GM21360 (cell line): ENCODE data around the gene NFAT5.
"Not testable (repeated sequence)": the region's sequence is repeated elsewhere in the genome, so short reads cannot be mapped to it uniquely, and the experiment has no call there.

Experiments
- ATAC-seq: cut with Tn5 transposase; IDR thresholded peaks from one replicate; pipeline ENCODE4 v1.9.1; 2021; ENCODE audit warnings: mild to moderate bottlenecking, moderate library complexity; ENCODE audit not compliant: unreplicated experiment

Gene NFAT5

DNA sequence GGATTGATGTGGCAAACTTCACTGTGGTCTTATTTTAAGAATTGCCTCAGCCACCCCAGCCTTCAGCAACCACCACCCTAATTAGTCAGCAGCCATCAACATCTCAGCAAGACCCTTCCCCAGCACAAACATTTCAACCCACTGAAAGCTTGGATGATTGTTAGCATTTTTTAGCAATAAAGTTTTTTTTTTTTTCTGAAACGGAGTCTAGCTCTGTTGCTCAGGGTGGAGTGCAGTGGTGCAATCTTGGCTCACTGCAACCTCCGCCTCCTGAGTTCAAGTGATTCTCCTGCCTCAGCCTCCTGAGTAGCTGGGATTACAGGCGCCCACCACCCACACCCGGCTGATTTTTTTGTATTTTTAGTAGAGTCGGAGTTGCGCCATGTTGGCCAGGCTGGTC is 19.1 kb upstream of the NFAT5 start:
- ATAC-seq: not testable (repeated sequence)

DNA sequence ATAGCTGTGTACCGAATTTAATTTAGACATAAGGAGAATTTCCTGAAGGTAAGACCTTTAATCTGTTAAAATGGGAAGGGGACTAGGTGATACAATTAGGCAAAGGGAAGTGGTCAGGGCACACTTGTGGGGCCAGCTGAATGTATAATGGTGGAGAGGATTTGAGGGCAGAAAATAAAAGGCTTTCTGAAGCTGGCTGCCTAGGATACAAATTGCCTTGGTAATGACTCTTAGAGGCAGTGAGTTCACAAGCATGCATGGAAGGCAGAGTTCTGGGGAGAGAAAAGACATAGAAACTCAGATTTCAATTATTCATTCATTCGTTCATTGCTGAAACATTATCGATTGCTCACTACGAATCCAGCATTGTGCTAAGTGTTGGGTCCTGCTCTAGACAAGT is 12.4 kb upstream of the NFAT5 start:
- ATAC-seq: no peak

DNA sequence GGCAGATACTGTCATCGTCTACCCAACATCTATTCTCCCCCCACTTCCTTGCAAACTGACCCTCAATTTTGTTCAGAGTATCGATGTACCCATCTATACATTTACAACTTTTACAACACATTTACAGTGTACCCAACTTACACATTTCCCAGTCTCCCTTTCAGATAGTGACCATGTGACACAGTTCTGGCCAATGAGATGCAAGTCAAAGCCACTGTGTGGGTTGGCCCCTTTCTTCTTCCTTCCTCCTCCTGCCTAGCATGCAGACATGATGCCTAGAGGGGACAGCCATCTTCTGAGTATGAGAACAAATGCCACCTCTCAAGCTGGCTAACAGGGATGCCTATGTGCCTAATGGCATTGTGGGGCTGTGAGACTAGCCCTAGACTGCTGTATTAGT is 11.3 kb upstream of the NFAT5 start:
- no peak for ATAC-seq

DNA sequence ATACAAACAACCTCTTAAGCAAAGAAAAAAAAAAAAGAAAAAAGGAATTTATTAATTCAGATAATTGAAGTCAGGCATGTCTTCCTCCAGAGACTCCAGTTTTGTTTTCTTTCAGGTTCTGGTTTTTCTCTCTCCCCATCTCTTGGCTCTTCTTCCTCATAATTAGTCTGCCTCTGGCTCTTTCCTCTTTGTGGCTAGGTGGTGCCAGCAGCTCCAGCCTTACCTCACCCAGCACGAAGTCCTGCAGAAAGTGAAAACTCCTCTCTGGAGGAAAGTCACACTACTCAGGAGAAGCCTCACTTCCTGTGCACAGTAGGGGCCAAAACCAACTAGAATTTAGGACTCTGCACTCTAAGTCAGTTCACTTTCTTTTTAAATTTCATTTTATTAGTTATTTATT is 10.3 kb upstream of the NFAT5 start:
- ATAC-seq: no peak

DNA sequence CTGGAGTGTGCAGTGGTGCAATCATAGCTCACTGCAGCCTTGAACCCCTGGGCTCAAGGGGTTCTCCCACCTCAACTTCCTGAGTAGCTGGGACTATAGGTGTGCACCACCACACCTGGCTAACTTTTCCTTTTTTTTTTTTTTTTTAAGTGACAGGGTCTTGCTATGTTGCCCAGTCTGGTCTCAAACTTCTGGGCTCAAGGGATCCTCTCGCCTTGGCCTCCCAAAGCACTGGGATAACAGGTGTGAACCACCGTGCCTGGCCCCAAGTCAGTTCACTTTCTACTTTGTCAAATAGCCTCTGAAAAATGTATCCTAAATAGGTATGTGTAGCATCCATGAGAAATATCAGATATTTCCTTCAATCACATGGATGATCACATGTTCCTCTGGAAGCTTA is 9.9 kb upstream of the NFAT5 start:
- no peak for ATAC-seq

DNA sequence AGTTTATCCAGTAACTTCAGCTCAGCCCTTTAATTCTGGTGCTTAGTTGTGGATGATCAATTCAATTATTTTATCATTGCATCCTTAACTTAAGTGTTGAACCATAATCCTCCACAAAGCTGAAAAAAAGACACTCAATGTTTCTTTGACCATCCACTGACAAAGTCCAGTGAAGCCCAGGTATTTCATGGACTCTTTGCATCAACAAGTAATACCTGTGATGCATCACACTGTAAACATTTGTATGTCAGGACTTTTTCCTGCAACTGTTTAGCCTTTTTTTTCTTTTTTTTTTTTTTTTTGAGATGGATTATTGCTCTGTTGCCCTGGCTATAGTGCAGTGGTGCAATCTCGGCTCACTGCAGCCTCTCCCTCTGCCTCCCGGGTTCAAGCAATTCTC is 6.6 kb upstream of the NFAT5 start:
- ATAC-seq: no peak

DNA sequence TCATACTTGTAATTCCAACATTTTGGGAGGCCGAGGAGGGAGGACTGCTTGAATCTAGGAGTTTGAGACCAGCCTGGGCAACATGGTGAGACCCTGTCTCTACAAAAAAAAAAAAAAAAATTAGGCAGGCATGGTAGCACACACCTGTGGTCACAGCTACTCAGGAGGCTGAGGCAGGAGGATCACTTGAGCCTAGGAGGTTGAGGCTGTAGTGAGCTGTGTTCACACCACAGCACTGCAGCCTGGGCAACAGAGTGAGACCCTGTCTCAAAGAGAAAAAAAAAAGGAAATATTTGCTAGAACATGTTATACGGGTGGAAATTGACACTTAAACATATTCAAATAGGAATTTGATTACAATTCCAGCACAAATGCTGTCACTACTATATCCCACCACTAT is 4.4 kb upstream of the NFAT5 start:
- ATAC-seq: not testable (repeated sequence)

DNA sequence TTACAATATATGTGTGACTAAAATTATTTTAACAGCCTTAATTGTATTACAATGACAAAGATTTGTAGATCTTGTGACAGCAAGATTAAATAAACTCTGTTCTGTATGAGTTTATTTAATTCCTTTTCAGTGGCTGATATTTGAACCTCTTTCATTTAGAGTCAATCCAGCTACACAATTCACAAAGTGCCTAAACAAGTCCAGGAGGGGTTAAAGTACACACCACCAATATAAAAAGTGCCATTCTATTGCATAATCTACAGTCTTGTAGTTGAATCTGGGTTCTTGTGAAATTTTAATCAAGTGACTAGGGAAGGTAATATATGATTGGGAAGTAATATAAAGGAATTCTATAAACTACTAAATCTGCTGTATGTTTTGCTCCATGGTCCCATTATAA is 3.9 kb upstream of the NFAT5 start:
- no peak for ATAC-seq

DNA sequence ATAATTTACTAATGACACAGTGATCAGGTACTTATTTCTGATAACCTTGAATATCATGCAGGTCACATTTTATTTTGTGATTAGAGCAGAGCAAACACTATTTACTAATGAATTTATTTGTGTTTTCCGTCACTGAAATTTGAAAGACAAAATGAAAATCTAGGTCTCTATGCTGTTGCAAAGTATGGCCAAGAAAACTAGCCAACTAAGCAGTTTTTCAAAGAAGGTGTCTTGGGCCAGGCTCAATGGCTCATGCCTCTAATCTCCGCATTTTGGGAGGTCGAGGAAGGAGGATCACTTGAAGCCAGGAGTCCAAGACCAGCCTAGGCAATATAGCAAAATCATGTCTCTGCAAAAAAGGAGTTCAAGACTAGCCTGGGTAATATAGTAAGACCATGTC is 3.0 kb upstream of the NFAT5 start:
- no peak for ATAC-seq

DNA sequence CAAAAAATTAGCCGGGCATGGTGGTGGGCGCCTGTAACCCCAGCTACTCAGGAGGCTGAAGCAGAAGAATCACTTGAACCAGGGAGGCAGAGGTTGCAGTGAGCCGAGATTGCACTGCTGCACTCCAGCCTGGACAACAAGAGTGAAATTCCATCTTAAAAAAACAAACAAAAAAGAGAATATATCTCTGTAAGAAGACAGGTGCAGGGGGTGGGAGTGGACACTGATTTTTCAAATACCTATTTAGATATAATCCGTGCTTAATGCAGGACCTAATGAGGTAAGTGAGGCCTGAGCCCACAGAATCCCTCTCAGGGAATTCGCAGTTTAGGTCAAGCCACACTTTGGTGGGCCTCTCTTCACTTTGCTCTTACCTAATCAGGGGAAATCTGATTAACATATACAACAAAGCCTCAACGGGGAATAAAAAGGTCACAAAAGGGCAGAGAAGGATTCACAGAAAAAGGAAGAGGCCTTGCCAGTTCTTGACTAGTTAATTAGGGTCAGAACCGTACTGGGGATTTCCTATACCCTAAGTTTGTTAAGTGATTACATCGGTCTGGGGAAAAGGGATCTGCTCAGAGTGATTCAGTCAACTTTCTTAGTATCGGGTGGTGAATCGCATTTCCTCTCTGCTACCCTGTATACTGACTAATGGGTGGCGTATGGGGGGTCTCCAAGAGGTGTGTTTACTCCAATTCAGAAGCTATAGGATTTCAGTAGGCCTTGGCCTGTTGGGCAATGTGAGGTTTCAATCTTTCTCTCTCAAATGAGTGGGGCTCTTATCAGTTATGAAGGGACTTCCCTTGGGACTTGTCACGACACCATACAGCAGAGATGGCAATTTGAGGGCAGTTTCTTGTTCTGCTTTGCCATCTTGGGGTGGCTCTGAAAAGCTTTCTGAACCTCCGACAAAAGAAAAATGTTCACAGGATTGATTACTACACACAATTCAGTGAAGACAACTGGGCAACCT is 1.9 kb upstream of the NFAT5 start:
- ATAC-seq: peak; percentile 33

DNA sequence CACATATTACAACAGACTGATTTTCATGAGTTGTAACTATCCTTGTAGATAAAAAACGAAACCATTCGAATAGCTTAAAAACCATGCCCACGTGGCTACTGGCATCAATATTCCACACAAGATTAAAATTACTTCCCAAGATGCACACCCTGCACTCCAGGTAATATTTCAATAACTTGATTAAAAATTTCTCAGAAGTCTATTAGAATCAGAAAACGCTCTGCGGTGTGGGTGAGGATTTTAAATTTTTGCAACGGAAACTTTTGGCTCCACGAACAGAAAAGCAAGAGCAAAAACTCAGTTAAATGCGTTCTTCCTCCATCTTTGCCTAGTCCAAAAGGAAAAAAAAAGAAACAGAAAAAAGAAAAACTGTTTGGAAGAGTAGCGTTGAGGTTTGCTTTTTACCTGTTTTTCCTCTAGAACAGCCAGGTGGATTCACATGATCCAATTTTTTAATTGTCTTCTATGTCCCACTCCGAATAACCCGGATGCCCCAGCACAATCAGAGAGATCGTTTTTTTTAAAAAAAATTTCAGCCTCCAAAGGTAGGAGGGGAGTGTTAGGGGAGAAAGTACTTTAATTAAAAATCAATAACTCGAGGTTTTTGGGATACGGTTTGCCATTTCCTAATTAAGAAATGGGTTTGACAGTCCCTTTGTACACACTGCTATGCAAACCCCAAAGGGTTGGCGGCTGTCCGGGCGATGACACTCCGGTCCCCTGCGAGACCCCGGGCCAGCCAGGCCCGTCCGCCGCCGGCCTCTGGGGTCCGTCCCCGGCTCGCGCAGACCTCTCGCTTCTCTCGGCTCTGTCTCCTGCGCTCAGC is 708 bp upstream of the NFAT5 start:
- ATAC-seq: no peak

DNA sequence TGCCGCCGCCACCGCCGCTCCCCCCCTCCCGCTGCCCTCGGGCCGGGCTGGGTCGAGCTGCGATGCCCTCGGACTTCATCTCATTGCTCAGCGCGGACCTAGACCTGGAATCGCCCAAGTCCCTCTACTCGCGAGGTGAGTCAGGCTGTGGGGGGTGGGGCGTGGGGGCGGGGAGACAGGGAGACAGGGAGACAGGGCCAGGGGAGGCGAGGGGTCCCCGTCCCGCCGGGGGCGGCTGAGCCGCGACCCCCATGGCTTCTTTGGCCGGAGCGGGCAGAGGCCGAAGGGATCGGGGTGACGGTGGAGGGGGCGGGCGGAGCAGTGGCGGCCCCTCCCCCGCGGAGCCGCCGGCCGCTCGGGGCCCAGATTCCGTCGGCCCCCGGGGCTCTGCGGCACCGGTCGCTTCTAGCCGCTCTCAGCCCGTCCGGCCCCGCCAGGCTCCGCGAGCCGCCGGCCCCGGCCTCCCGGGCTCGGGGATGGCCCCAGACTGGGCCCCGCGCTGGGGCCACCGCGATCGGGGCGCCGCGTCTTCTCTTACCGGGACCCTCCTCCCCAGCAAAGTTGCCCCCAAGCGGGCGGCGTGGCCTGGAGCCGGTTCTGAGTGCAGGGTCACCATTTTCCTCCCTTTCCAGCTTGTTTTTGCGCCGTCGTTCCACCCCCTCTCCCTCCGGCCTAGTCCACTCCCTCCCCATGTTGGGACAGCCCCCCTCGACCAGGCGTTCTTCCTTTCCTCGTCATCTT is 644 bp downstream of the NFAT5 start:
- peak; percentile 28 for ATAC-seq

DNA sequence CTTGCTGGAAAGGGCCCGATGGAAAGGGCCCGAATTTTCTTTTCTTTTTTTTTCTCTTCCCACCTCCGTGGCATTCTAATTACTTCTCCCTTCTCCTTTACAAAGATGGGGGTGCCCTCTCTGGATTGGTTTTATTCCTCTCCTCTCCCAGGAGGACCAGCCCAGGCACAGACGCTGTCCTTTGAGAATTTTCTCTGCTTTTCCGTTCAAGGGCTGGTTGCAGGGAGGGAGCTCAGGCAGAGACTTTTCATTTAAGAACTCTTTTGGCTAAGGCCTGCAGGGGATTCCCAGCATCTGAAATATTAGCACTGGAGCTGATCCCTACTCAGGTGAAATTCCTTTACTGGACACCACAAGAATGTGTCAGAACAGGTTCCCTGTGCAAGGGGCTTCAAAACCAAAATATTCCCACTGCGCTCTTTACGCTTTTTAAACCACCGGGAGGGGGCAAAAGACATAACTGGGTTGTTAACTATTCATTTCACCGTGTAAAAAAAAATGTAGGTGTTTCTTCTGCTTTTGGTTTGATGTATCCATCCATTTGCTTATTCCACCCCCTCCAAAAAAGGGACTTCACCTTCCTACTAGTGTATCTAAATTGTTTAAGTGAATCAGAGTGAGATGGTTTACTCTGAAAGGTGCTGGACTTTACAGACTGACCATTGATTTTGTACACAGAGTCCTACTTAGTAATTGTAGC is 1.4 kb downstream of the NFAT5 start:
- ATAC-seq: no peak

DNA sequence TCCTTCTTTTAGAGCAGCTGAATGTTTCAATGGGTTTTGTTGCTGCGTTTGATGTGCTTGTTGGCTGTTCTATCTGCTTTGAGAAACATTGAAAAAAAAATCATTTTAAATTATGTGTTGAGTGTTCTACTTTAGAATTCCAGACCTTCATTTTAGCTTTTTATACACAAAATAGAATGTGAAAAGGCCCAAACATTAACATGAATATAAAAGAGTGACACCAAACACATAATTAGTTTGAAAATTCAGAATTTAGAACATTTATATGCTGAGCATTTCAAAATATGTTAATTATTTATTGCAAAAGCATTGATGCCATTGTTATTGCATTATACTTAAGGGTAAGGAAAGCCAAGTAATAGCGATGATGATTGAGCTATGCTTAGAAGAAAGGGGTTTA is 2.9 kb downstream of the NFAT5 start:
- no peak for ATAC-seq

DNA sequence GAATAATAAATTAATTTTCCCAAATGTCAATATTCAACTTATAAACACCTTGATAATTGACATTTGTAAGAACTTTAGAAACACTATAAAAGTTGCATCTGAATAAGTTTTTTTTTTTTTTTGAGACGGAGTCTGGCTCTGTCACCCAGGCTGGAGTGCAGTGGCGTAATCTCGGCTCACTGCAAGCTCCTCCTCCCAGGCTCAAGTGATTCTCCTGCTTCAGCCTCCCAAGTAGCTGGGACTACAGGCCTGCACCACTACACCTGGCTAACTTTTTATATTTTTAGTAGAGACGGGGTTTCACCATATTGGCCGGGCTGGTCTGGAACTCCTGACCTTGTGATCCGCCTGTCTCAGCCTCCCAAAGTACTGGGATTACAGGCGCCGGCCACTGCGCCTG is 13.0 kb downstream of the NFAT5 start:
- ATAC-seq: not testable (repeated sequence)

DNA sequence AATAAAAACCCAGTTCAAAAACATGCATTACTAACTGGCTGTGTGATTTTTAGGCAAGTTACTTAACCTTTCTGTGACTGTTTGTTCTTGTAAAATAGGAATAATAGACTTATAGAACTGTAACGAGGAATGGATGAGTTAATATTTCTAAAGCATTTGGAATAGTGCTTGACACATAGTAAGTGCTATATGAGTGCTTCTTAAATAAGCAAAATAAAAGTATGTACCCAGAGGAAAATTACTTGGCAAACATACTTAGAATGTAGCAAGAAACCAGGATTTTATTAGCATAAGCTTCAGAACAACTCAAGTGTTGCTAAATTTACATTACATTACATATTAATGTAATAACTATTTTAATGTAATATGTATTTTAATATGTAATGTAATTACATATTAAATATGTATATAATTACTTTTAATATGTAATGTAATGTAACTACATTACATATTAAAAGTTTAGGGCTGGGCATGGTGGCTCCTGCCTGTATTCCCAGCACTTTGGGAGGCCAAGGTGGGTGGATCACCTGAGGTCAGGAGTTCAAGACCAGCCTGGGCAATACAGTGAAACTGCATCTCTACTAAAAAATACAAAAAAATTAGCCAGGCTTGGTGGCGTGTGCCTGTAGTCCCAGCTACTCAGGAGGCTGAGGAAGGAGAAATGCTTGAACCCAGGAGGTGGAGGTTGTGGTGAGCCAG is 14.2 kb downstream of the NFAT5 start:
- ATAC-seq: no peak

DNA sequence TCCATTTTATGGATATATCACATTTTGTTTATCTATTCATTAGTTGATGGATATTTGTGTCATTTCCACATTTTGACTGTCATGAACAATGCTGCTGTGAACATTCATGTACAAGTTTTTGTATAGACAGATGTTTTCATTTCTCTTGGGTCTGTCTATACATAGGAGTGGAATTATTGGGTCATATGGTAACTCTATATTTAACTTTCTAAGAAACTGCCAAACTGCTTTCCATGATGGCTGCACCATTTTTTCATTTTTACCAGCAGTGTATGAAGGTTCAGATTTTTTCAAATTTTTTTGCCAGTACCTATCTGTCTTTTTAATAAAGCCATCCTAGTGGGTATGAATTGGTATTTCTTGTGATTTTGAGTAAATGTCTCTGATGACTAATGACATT is 15.5 kb downstream of the NFAT5 start:
- no peak for ATAC-seq

DNA sequence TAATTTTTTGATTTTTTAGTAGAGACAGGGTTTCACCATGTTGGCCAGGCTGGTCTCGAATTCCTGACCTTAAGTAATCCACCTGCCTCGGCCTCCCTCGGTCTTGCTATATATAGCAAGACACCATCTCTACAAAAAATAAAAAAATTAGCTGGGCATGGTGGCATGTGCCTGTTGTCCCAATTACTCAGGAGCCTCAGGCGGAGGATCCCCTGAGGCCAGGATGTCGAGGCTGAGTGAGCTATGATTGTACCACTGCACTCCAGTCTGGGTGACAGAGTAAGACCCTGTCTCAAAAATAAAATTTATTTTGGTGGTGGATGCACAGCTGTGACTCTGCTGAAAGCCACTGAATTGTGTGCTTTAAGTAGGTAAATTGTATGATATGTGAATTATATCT is 18.7 kb downstream of the NFAT5 start:
- ATAC-seq: not testable (repeated sequence)

DNA sequence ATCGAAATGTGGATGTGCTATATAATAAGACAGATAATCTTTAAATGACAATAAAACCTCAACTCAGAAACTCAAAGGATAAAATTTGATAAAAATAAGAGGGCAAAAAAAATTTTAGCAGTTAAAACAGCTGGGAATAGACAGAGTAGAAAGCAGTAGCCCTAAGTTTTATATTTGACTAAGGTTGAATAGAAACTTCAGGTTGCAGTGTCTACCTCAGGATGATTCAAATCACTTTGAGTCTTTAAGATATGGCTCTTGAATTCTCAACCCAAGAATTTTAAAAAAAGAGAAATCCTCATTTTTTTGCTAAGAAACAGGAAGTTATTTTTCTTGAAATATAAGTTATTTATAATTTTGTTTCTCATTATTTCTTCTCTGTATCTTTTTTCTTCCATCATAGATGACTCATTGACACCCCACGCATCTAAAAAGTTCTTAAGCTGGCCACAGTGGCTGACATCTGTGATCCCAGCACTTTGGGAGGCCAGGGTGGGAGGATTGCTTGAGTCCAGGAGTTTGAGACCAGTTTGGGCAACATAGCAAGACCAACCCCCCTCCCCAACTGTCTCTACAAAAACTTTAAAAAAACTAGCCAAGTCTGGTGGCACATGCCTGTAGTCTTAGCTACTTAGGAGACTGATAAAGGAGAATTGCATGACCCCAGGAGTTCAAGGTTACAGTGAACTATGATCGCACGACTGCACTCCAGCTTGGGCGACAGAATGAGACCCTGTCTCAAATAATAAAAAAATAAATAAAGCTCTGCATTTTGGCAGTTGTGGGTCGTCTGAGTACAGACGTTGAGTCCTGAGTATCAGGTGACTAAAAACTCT is 23.9 kb downstream of the NFAT5 start:
- no peak for ATAC-seq
